Spleen (tissue), 11 donors: ENCODE measurements around the gene LDLRAD2. TPM values are rescaled to one million over a fixed set of nuclear protein-coding genes. Genes with fewer than 3 reads are reported as not detected.

Experiments used
- DNase-seq: peaks from one replicate; pipeline ENCODE4 v3.0.0-alpha.2; 2020
- H3K27ac ChIP-seq, 8 donors: fragments of 200-600 bp; sonication (generic) in 7 of 8; 1 replicate in 4 of 8; 2 replicates in 4 of 8; pipeline versions ENCODE4 v1.5.0 to v1.8.0; 2016 to 2021; ENCODE audit warnings: inconsistent platforms in 4 of 8, mild to moderate bottlenecking in 4 of 8, moderate library complexity in 1 of 8
- H3K27me3 ChIP-seq, 7 donors: fragments of 200-600 bp; sonication (generic) in 6 of 7; replicated peaks in 1 of 7; 1 replicate in 4 of 7; 2 replicates in 3 of 7; pipeline versions ENCODE4 v1.5.0 to v1.8.0; 2016 to 2021; ENCODE audit warnings: inconsistent platforms in 3 of 7, mild to moderate bottlenecking in 1 of 7
- H3K36me3 ChIP-seq, 6 donors: fragments of 200-600 bp; sonication (generic) in 5 of 6; 1 replicate in 4 of 6; 2 replicates in 2 of 6; pipeline versions ENCODE4 v1.5.0 to v1.8.0; 2016 to 2021; ENCODE audit warnings: inconsistent platforms in 2 of 6
- H3K4me1 ChIP-seq, 6 donors: fragments of 200-600 bp; sonication (generic) in 5 of 6; 1 replicate in 3 of 6; 2 replicates in 3 of 6; pipeline versions ENCODE4 v1.5.0 to v1.8.0; 2016 to 2021; ENCODE audit warnings: inconsistent platforms in 3 of 6
- H3K4me3 ChIP-seq, 8 donors: fragments of 200-600 bp; sonication (generic) in 7 of 8; 1 replicate in 4 of 8; 2 replicates in 4 of 8; pipeline versions ENCODE4 v1.5.0 to v1.8.0; 2016 to 2021; ENCODE audit warnings: inconsistent platforms in 4 of 8, mild to moderate bottlenecking in 4 of 8, moderate library complexity in 2 of 8
- H3K9me3 ChIP-seq, 8 donors: fragments of 200-600 bp; sonication (generic) in 7 of 8; 1 replicate in 4 of 8; 2 replicates in 4 of 8; pipeline versions ENCODE4 v1.5.0 to v1.8.0; 2016 to 2021; ENCODE audit warnings: inconsistent platforms in 4 of 8
- CTCF ChIP-seq, 11 experiments: fragments of 200-600 bp in 7 of 11; fragments of 450-650 bp in 4 of 11; sonication (generic) in 4 of 11; IDR thresholded peaks in 8 of 11; conservative IDR thresholded peaks in 3 of 11; 1 replicate in 7 of 11; 2 replicates in 4 of 11; pipeline versions ENCODE4 v1.4.0 to v1.8.0; 2016 to 2021; ENCODE audit warnings: antibody characterized with exemption in 11 of 11, inconsistent platforms in 4 of 11, mild to moderate bottlenecking in 1 of 11
- POLR2A ChIP-seq, 3 donors: fragments of 450-650 bp; IDR thresholded peaks; one replicate each; pipeline ENCODE4 v1.5.1; 2017; ENCODE audit warnings: antibody characterized with exemption in 3 of 3, mild to moderate bottlenecking in 1 of 3
- POLR2AphosphoS5 ChIP-seq, 3 donors: sonication (generic); formaldehyde crosslinking; IDR thresholded peaks; one replicate each; pipeline ENCODE4 v1.5.1; 2017; ENCODE audit warnings: antibody characterized with exemption in 3 of 3
- WGBS, 5 donors: extraction: QIAGEN DNeasy Blood & Tissue Kit in 3 of 5; methylation state at CpG; one replicate each; pipeline versions ENCODE4 v1.1.5 to v1.1.7; 2013 to 2018; 5-methylcytosine and 5-hydroxymethylcytosine counted together
- intact Hi-C: fragments of 100-400 bp; cut with DNase I; formaldehyde crosslinking; loops from one replicate; pipeline ENCODE4 v1.15.0; 2023; ENCODE audit warnings: low total_unique reads
- polyA plus RNA-seq, 3 donors: library from polyadenylated mRNA; stranded (reverse); fragments of 200-250 nt; gene quantifications; one replicate each; pipeline ENCODE4 v1.2.1, GENCODE V29; 2013
- total RNA-seq, 7 donors: library from RNA; depleted of rRNA in 3 of 7; stranded (reverse); fragments of >200 nt in 3 of 7; fragmentation: NEBNext Ultra II Directional in 4 of 7; extraction: Animal tissue kit (Norgen Biotek cat#: 25700) in 4 of 7; gene quantifications; one replicate each; pipeline versions ENCODE4 v1.1.0 to v1.2.1, GENCODE V29; 2016 to 2021
- donor health status: healthy with polysubstance abuse.
- donor health status: DM: no; HTN: no; CAD: no; lungs with moderate emphysema.
- donor health status: DM: no; HTN: no; CAD: no.
- donor health status: Bipolar disorder and iron deficiency.
- donor health status: healthy.
- donor health status: DM: no; HTN: no; CAD: no.
- donor health status: DM: yes; HTN: yes; CAD: no.

LDLRAD2 gene
- total and polyA plus RNA-seq, 10 donors, result 0.94 to 4.3 (median 1.4) TPM

GRCh38 chr1:21857142-21857839 is 45.2 kb downstream of the LDLRAD2 start:
- Histone ChIP-seq H3K36me3 (peaks cover 0 to 88% (median 46%) of the 10 kb centered on the region in 6 donors), H3K27me3 (no peaks in the 10 kb centered on the region), H3K4me3 (no peak overlapping the region), H3K4me1 (peaks cover 0 to 27% (median 17%) of the 10 kb centered on the region in 6 donors), H3K27ac (peak overlapping the region in 6 of 8 donors; percentile 3 to 61 (median 46)), H3K9me3 (peaks cover 0 to 4% (median 0%) of the 10 kb centered on the region in 8 donors)
- TF ChIP-seq POLR2A (IDR thresholded peaks at IDR 0.05) (no peak), CTCF (IDR thresholded peaks at IDR 0.05 in 8 of 11, conservative IDR thresholded peaks at IDR 0.05 in 3 of 11) (no peak), POLR2AphosphoS5 (IDR thresholded peaks at IDR 0.05) (no peak)
- WGBS, 5 donors, result 59 to 78% (median 66%) methylated on average over 12 to 14 of the region's 14 CpGs
- no peak for DNase-seq
- intact Hi-C loops, result no loop called here

GRCh38 chr1:21857840-21858670 is 46.0 kb downstream of the LDLRAD2 start:
- Histone ChIP-seq H3K36me3 (peaks cover 0 to 84% (median 39%) of the 10 kb centered on the region in 6 donors), H3K27ac (peak overlapping the region in 6 of 8 donors; percentile 20 to 65 (median 50)), H3K27me3 (no peaks in the 10 kb centered on the region), H3K4me3 (no peak overlapping the region), H3K4me1 (peaks cover 0 to 25% (median 16%) of the 10 kb centered on the region in 6 donors), H3K9me3 (peaks cover 0 to 4% (median 0%) of the 10 kb centered on the region in 8 donors)
- WGBS, 5 donors, result 57 to 74% (median 62%) methylated on average over 15 of the region's 15 CpGs
- no peak for DNase-seq
- TF ChIP-seq POLR2A (IDR thresholded peaks at IDR 0.05) (no peak), CTCF (IDR thresholded peaks at IDR 0.05 in 8 of 11, conservative IDR thresholded peaks at IDR 0.05 in 3 of 11) (no peak), POLR2AphosphoS5 (IDR thresholded peaks at IDR 0.05) (peak in 2 of 3 donors; percentile 58 to 79)
- intact Hi-C loops, result no loop called here

- H3K4me3 ChIP-seq, result no peak overlapping the region
- no peak for DNase-seq
- intact Hi-C loops, result no loop called here
- peaks cover 0 to 4% (median 0%) of the 10 kb centered on the region in 8 donors for H3K9me3 ChIP-seq
- peaks cover 0 to 85% (median 33%) of the 10 kb centered on the region in 6 donors for H3K36me3 ChIP-seq
- H3K27me3 ChIP-seq, result no peaks in the 10 kb centered on the region
- peak overlapping the region in 3 of 8 donors; percentile 15 to 64 (median 18) for H3K27ac ChIP-seq
- peaks cover 0 to 25% (median 16%) of the 10 kb centered on the region in 6 donors for H3K4me1 ChIP-seq
- TF ChIP-seq CTCF (IDR thresholded peaks at IDR 0.05 in 8 of 11, conservative IDR thresholded peaks at IDR 0.05 in 3 of 11) (no peak), POLR2AphosphoS5 (IDR thresholded peaks at IDR 0.05) (no peak)
- 76 to 99% (median 92%) methylated on average over 4 to 10 of the region's 10 CpGs for WGBS, 5 donors
Observed at GRCh38 chr1:21859669-21860179, 47.7 kb downstream of the LDLRAD2 start.
